Measurements from ENCODE around the gene QSOX1. TPM values are rescaled to one million over a fixed set of nuclear protein-coding genes. Genes with fewer than 3 reads are reported as not detected.

QSOX1 gene
- total and polyA plus RNA-seq, 9 of the 15 experiments (the other 6 are each of a cell fraction or from before 2014, with no cell fraction given) = 4.0 to 53.1 (median 15.0) TPM

DNA sequence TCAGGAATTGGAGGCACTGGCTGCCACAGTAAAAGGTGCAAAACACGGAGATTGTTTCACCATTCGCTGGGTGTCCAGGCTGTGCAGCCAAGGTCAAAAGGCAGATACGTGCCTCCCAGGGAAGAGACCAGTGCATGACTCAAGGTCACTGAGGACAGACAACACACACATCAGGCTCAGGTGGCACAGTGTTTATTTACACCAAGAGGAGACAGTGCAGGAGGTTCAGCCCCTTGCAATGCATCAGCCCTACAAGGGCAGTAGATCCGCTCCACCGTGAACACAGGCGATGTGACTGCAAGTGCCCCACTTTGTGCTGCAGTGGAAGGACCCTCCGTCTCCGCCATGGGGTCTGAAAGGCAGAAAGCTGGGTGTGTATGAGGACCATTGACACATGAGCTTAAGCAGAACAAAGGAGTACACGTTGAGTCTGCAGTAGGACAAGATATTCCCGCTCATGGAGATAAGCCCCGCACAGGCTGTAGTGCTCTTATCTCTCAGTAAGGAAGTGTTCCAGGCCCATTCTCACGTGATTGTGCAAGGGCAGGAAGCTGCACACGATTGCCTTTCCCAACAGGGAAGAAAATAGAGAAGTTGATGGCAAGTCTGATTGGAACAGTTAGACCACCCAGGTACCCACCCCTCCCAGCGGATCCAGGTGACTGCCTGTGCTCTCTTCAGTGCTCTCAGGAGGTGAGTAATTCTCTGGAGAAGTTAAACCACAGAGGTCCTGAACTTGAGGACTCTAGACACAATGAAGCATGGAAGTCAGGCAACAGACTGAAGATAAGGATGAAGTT is 37.5 kb upstream of the QSOX1 start (continued):
- peak; percentile 70 for TF ChIP-seq MYC (IDR thresholded peaks at IDR 0.05; ENCODE audit: low read depth, low read length)
- TF ChIP-seq MYC (CRISPR knock-in tag; IDR thresholded peaks at IDR 0.05; ENCODE audit: borderline replicate concordance, low read depth) = no peak
- TF ChIP-seq, protein P1, sequence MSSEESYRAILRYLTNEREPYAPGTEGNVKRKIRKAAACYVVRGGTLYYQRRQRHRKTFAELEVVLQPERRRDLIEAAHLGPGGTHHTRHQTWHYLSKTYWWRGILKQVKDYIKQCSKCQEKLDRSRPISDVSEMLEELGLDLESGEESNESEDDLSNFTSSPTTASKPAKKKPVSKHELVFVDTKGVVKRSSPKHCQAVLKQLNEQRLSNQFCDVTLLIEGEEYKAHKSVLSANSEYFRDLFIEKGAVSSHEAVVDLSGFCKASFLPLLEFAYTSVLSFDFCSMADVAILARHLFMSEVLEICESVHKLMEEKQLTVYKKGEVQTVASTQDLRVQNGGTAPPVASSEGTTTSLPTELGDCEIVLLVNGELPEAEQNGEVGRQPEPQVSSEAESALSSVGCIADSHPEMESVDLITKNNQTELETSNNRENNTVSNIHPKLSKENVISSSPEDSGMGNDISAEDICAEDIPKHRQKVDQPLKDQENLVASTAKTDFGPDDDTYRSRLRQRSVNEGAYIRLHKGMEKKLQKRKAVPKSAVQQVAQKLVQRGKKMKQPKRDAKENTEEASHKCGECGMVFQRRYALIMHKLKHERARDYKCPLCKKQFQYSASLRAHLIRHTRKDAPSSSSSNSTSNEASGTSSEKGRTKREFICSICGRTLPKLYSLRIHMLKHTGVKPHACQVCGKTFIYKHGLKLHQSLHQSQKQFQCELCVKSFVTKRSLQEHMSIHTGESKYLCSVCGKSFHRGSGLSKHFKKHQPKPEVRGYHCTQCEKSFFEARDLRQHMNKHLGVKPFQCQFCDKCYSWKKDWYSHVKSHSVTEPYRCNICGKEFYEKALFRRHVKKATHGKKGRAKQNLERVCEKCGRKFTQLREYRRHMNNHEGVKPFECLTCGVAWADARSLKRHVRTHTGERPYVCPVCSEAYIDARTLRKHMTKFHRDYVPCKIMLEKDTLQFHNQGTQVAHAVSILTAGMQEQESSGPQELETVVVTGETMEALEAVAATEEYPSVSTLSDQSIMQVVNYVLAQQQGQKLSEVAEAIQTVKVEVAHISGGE (CRISPR knock-in tag; IDR thresholded peaks at IDR 0.05) = no peak; a peak in 2 of 6 replicates
- TF ChIP-seq FOXJ3 (CRISPR knock-in tag; IDR thresholded peaks at IDR 0.05) = no peak
- TF ChIP-seq WHSC1 (IDR thresholded peaks at IDR 0.05; ENCODE audit: low read length) = no peak
- TF ChIP-seq, protein P2, sequence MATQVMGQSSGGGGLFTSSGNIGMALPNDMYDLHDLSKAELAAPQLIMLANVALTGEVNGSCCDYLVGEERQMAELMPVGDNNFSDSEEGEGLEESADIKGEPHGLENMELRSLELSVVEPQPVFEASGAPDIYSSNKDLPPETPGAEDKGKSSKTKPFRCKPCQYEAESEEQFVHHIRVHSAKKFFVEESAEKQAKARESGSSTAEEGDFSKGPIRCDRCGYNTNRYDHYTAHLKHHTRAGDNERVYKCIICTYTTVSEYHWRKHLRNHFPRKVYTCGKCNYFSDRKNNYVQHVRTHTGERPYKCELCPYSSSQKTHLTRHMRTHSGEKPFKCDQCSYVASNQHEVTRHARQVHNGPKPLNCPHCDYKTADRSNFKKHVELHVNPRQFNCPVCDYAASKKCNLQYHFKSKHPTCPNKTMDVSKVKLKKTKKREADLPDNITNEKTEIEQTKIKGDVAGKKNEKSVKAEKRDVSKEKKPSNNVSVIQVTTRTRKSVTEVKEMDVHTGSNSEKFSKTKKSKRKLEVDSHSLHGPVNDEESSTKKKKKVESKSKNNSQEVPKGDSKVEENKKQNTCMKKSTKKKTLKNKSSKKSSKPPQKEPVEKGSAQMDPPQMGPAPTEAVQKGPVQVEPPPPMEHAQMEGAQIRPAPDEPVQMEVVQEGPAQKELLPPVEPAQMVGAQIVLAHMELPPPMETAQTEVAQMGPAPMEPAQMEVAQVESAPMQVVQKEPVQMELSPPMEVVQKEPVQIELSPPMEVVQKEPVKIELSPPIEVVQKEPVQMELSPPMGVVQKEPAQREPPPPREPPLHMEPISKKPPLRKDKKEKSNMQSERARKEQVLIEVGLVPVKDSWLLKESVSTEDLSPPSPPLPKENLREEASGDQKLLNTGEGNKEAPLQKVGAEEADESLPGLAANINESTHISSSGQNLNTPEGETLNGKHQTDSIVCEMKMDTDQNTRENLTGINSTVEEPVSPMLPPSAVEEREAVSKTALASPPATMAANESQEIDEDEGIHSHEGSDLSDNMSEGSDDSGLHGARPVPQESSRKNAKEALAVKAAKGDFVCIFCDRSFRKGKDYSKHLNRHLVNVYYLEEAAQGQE (IDR thresholded peaks at IDR 0.05; ENCODE audit: borderline replicate concordance) = peak; percentile 20; the same call in 1 of the 2 replicates
- TF ChIP-seq, protein P2 (CRISPR knock-in tag; IDR thresholded peaks at IDR 0.05; ENCODE audit: low read depth) = no peak
- no peak for TF ChIP-seq NFATC3 (IDR thresholded peaks at IDR 0.05)
- no peak for TF ChIP-seq NCOA6 (IDR thresholded peaks at IDR 0.05)
- TF ChIP-seq XRCC4 (IDR thresholded peaks at IDR 0.05; ENCODE audit: extremely low read depth, insufficient read depth, insufficient read length) = no peak
- TF ChIP-seq TARDBP (IDR thresholded peaks at IDR 0.05) = no peak
- TF ChIP-seq ZNF79 (CRISPR knock-in tag; IDR thresholded peaks at IDR 0.05; ENCODE audit: low read depth) = no peak
- TF ChIP-seq TRIM28 (IDR thresholded peaks at IDR 0.05) = no peak
- no peak for TF ChIP-seq ZNF280B (CRISPR knock-in tag; IDR thresholded peaks at IDR 0.05)

Data from K562 (cell line).